Loucy (cell line): ENCODE data around the gene HMGN2.

Experiments
- H2AFZ ChIP-seq: fragments of 200-600 bp; sonication (generic); 2 replicates; pipeline ENCODE4 v1.6.0; 2016; ENCODE audit warnings: antibody characterized with exemption, mild to moderate bottlenecking, low read length, moderate library complexity
- H3F3A ChIP-seq: fragments of 200-600 bp; 2 replicates; pipeline ENCODE4 v1.6.0; 2016; ENCODE audit warnings: antibody characterized with exemption, low read depth, mild to moderate bottlenecking
- H3K27me3 ChIP-seq: fragments of 200-600 bp; sonication (generic); 2 replicates; pipeline ENCODE4 v1.6.1; 2014; ENCODE audit warnings: low read length, mild to moderate bottlenecking; ENCODE audit not compliant: insufficient read depth, poor library complexity, severe bottlenecking
- H3K36me3 ChIP-seq: fragments of 200-600 bp; sonication (generic); 2 replicates; pipeline ENCODE4 v1.6.1; 2016; ENCODE audit warnings: low read length; ENCODE audit not compliant: insufficient read depth
- H3K4me1 ChIP-seq: fragments of 200-600 bp; sonication (generic); 2 replicates; pipeline ENCODE4 v1.5.1; 2014; ENCODE audit warnings: low read length, mild to moderate bottlenecking; ENCODE audit not compliant: insufficient read depth, poor library complexity, severe bottlenecking
- H3K4me2 ChIP-seq: fragments of 200-600 bp; sonication (generic); 2 replicates; pipeline ENCODE4 v1.6.0; 2014; ENCODE audit warnings: antibody characterized with exemption, low read length, low read depth, mild to moderate bottlenecking; ENCODE audit not compliant: poor library complexity, severe bottlenecking
- H3K4me3 ChIP-seq: fragments of 200-600 bp; sonication (generic); 2 replicates; pipeline ENCODE4 v1.5.1; 2014; ENCODE audit warnings: low read length, mild to moderate bottlenecking, mixed read lengths; ENCODE audit not compliant: poor library complexity, severe bottlenecking
- H3K79me2 ChIP-seq: fragments of 200-600 bp; sonication (generic); 2 replicates; pipeline ENCODE4 v1.6.1; 2014; ENCODE audit warnings: low read length; ENCODE audit not compliant: insufficient read depth
- H3K9ac ChIP-seq: fragments of 200-600 bp; sonication (generic); 2 replicates; pipeline ENCODE4 v1.6.0; 2014; ENCODE audit warnings: mild to moderate bottlenecking, low read depth, low read length, moderate library complexity; ENCODE audit not compliant: poor library complexity, severe bottlenecking
- H3K9me2 ChIP-seq: fragments of 200-600 bp; sonication (generic); replicated peaks from 2 replicates; pipeline ENCODE4 v1.6.1; 2016; ENCODE audit warnings: low read depth, low read length, mixed read lengths
- H3K9me3 ChIP-seq: fragments of 200-600 bp; sonication (generic); 2 replicates; pipeline ENCODE4 v1.6.1; 2014; ENCODE audit warnings: mild to moderate bottlenecking, antibody characterized with exemption, low read length, low read depth; ENCODE audit not compliant: insufficient read depth
- H4K20me1 ChIP-seq: fragments of 200-600 bp; sonication (generic); 2 replicates; pipeline ENCODE4 v1.6.0; 2014; ENCODE audit warnings: antibody characterized with exemption, low read length, mild to moderate bottlenecking; ENCODE audit not compliant: insufficient read depth, poor library complexity, severe bottlenecking
- CTCF ChIP-seq: fragments of 200-600 bp; sonication (generic); conservative IDR thresholded peaks from 2 replicates; pipeline ENCODE4 v1.5.1; 2014; ENCODE audit warnings: mild to moderate bottlenecking, antibody characterized with exemption, low read length
- EZH2phosphoT487 ChIP-seq: fragments of 200-600 bp; IDR thresholded peaks from 2 replicates; pipeline ENCODE4 v1.6.1; 2018; ENCODE audit warnings: antibody characterized with exemption, mild to moderate bottlenecking, moderate library complexity, borderline replicate concordance

The HMGN2 gene

GRCh38 chr1:26471498-26472319, 531 bp upstream of the HMGN2 start:
- TF ChIP-seq CTCF (no peak), EZH2phosphoT487 (no peak)
- H3K27me3 ChIP-seq = peaks cover 4% of the 10 kb centered on the region
- H3K4me1 ChIP-seq = peaks cover 36% of the 10 kb centered on the region
- no peaks in the 10 kb centered on the region for H3K9me2 ChIP-seq
- H3K4me2 ChIP-seq = peak overlapping the region; percentile 91
- peak overlapping the region; percentile 100 for H3K9ac ChIP-seq
- peaks cover 49% of the 10 kb centered on the region for H3K79me2 ChIP-seq
- H4K20me1 ChIP-seq = peaks cover 35% of the 10 kb centered on the region
- peaks cover 55% of the 10 kb centered on the region for H3K36me3 ChIP-seq
- no peaks in the 10 kb centered on the region for H3K9me3 ChIP-seq
- peak overlapping the region; percentile 92 for H3K4me3 ChIP-seq
- H2AFZ ChIP-seq = 0 out of 2 replicates have a peak overlapping the region, but pooled peaks have one; percentile 13
- H3F3A ChIP-seq = peaks cover 12% of the 10 kb centered on the region

- Histone ChIP-seq H3K9me3 (no peaks in the 10 kb centered on the region), H3K79me2 (peaks cover 53% of the 10 kb centered on the region), H3K4me1 (peaks cover 36% of the 10 kb centered on the region), H3K36me3 (peaks cover 50% of the 10 kb centered on the region), H3K4me3 (peak overlapping the region; percentile 92), H4K20me1 (peaks cover 39% of the 10 kb centered on the region), H2AFZ (0 out of 2 replicates have a peak overlapping the region, but pooled peaks have one; percentile 81), H3F3A (peaks cover 23% of the 10 kb centered on the region), H3K9me2 (no peaks in the 10 kb centered on the region), H3K27me3 (peaks cover 4% of the 10 kb centered on the region), H3K9ac (peak overlapping the region; percentile 100), H3K4me2 (peak overlapping the region; percentile 92)
- no peak for TF ChIP-seq CTCF
- TF ChIP-seq EZH2phosphoT487 = no peak
Observed at GRCh38 chr1:26472901-26473845, 933 bp downstream of the HMGN2 start.

GRCh38 chr1:26474818-26475217, 2.6 kb downstream of the HMGN2 start:
- Histone ChIP-seq H3K9me2 (no peaks in the 10 kb centered on the region), H3K4me1 (peaks cover 35% of the 10 kb centered on the region), H3K36me3 (peaks cover 40% of the 10 kb centered on the region), H3K4me3 (peak overlapping the region; percentile 92), H3K9ac (peak overlapping the region; percentile 100), H3F3A (peaks cover 23% of the 10 kb centered on the region), H4K20me1 (peaks cover 39% of the 10 kb centered on the region), H3K27me3 (peaks cover 4% of the 10 kb centered on the region), H3K4me2 (peak overlapping the region; percentile 92), H2AFZ (no peak overlapping the region), H3K79me2 (peaks cover 53% of the 10 kb centered on the region), H3K9me3 (no peaks in the 10 kb centered on the region)
- TF ChIP-seq EZH2phosphoT487 = no peak
- TF ChIP-seq CTCF = no peak
